Spleen (tissue), 7 donors: Measurements from ENCODE around the gene GRAMD2B.

Experiments
- CTCF ChIP-seq, 11 experiments: fragments of 200-600 bp in 7 of 11; fragments of 450-650 bp in 4 of 11; sonication (generic) in 4 of 11; IDR thresholded peaks in 8 of 11; conservative IDR thresholded peaks in 3 of 11; 1 replicate in 7 of 11; 2 replicates in 4 of 11; pipeline versions ENCODE4 v1.4.0 to v1.8.0; 2016 to 2021; ENCODE audit warnings: antibody characterized with exemption in 11 of 11, inconsistent platforms in 4 of 11, mild to moderate bottlenecking in 1 of 11
- POLR2A ChIP-seq, 3 donors: fragments of 450-650 bp; IDR thresholded peaks; one replicate each; pipeline ENCODE4 v1.5.1; 2017; ENCODE audit warnings: antibody characterized with exemption in 3 of 3, mild to moderate bottlenecking in 1 of 3
- POLR2AphosphoS5 ChIP-seq, 3 donors: sonication (generic); formaldehyde crosslinking; IDR thresholded peaks; one replicate each; pipeline ENCODE4 v1.5.1; 2017; ENCODE audit warnings: antibody characterized with exemption in 3 of 3
- donor health status: DM: no; HTN: no; CAD: no; lungs with moderate emphysema.
- donor health status: DM: no; HTN: no; CAD: no.
- donor health status: DM: no; HTN: no; CAD: no.

GRCh38 chr5:126514558-126515141, 91.4 kb downstream of the GRAMD2B start:
- TF ChIP-seq POLR2AphosphoS5 (IDR thresholded peaks at IDR 0.05) (no peak), CTCF (IDR thresholded peaks at IDR 0.05 in 8 of 11, conservative IDR thresholded peaks at IDR 0.05 in 3 of 11) (no peak), POLR2A (IDR thresholded peaks at IDR 0.05) (no peak)
